ENCODE data around the gene TMEM191B.
"Not testable (repeated sequence)": the region's sequence is repeated elsewhere in the genome, so short reads cannot be mapped to it uniquely, and the experiment has no call there.

- not testable (repeated sequence) for TF ChIP-seq EP300, CTCF, POLR2A (IDR thresholded peaks at IDR 0.05)
Measured at GRCh38 chr22:18522762-18523161, 4.8 kb upstream of the TMEM191B start.

All from ovary (tissue), 3 donors.